ENCODE measurements around the gene HSDL2. TPM values are rescaled to one million over a fixed set of nuclear protein-coding genes. Genes with fewer than 3 reads are reported as not detected.
"Not testable (repeated sequence)": the region's sequence is repeated elsewhere in the genome, so short reads cannot be mapped to it uniquely, and the experiment has no call there.

The HSDL2 gene
- total RNA-seq, 1 donor from 2014 or later: 83.8 TPM

GRCh38 chr9:112489876-112490666 is 110.2 kb downstream of the HSDL2 start:
- no peak for ATAC-seq
- DNase-seq (ENCODE audit: low spot score): no peak

- DNase-seq (ENCODE audit: low spot score) (no peak), ATAC-seq (no peak)
Observed at GRCh38 chr9:112493393-112494137, 113.7 kb downstream of the HSDL2 start.

GRCh38 chr9:112494153-112494552 is 114.2 kb downstream of the HSDL2 start:
- DNase-seq (ENCODE audit: low spot score) (no peak), ATAC-seq (no peak)

- DNase-seq (ENCODE audit: low spot score) (no peak), ATAC-seq (peak; percentile 93)
Observed at GRCh38 chr9:112495614-112496013, 115.7 kb downstream of the HSDL2 start.

DNA sequence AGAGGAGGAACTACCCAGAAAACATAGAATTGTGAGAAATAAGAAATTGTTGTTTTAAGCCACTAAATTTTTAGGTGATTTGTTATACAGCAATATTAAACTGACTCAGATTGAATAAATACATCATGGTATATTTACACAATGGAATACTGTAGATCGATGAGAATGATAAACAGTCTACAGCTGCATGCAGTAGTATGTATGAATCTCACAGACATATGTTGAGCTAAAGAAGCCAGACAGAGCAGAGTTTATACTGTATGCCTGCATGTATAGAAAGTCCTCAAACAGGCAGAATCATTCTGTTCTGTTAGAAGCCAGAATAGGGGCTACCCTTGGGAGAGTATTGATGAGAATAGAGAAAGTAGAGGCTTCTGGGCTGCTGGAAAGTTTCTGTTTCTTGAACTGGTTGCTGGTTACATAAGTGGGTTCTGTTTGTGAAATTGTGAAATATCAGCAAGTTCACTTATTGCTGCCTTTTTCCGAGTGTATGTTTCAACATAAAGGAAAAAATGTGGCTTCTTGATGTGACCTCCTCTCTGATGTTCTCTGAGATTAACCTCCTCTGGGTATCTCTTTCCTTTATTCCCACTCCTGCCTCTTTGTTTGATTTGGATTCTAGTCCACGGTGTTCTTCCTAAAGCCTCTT is 116.3 kb downstream of the HSDL2 start:
- no peak for DNase-seq (ENCODE audit: low spot score)
- peak; percentile 63 for ATAC-seq

DNA sequence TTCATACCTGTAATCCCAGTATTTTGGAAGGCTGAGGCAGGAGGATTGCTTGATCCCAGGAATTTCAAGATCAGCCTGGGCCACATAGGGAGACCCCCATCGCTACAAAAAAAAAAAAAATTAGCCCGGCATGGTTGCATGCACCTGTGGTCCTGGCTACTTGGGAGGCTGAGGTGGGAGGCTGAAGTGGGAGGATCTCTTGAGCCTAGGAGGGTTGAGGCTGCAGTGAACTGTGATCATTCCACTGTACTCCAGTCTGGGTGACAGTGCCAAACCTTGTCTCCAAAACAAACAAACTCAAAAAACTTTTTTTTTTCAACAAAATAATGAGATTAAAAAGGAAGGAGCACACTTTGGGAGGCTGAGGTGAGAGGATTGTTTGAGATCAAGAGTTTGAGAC is 120.9 kb downstream of the HSDL2 start:
- ATAC-seq (no peak), DNase-seq (ENCODE audit: low spot score) (no peak)

GRCh38 chr9:112501287-112501686 is 121.4 kb downstream of the HSDL2 start:
- DNase-seq (ENCODE audit: low spot score) (no peak), ATAC-seq (peak; percentile 32)

- ATAC-seq: peak; percentile 59
- no peak for DNase-seq (ENCODE audit: low spot score)
Observed at GRCh38 chr9:112502175-112502946, 122.5 kb downstream of the HSDL2 start.

- ATAC-seq (peak; percentile 69), DNase-seq (ENCODE audit: low spot score) (peak; percentile 63)
Observed at GRCh38 chr9:112503170-112503569, 123.3 kb downstream of the HSDL2 start.

DNA sequence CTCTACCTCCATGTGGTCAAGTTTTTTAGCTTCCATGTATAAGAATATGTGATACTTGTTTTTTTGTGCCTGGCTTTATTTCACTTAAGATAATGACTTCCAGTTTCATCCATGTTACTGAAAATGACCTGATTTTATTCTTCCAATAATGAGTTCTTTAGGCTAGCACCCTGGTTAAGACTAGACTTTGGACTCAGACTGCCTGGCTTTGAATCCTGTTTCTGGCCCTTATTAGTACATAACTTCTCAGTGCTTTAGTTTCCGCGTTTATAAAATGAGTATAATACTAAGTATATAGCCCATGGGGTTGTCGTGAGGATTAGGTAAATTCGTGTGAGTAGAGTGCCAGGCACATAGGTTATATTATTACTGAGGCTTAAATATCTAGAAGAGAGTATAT is 125.2 kb downstream of the HSDL2 start:
- DNase-seq (ENCODE audit: low spot score): no peak
- peak; percentile 66 for ATAC-seq

- no peak for DNase-seq (ENCODE audit: low spot score)
- peak; percentile 64 for ATAC-seq
Observed at GRCh38 chr9:112505607-112506006, 125.7 kb downstream of the HSDL2 start.

DNA sequence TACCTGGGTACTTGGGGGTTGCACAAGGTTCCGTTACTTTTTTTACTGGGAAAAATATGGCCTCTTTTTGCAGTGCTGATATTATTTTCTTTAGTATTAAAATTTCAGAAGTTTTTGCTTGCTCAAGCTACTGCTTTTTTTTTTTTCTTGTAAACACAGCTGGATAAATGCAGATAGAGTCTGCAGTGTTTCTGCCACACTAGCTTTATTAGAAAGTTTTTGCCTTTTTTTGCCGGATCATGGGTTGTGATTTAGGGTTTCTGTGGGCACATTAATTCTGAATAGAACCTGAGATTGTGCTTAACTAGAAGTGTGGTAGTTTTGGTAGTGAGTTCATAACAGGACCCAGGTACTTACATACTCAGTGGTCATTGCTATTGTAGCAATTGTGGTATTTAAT is 126.7 kb downstream of the HSDL2 start:
- DNase-seq (ENCODE audit: low spot score) (no peak), ATAC-seq (no peak)

DNA sequence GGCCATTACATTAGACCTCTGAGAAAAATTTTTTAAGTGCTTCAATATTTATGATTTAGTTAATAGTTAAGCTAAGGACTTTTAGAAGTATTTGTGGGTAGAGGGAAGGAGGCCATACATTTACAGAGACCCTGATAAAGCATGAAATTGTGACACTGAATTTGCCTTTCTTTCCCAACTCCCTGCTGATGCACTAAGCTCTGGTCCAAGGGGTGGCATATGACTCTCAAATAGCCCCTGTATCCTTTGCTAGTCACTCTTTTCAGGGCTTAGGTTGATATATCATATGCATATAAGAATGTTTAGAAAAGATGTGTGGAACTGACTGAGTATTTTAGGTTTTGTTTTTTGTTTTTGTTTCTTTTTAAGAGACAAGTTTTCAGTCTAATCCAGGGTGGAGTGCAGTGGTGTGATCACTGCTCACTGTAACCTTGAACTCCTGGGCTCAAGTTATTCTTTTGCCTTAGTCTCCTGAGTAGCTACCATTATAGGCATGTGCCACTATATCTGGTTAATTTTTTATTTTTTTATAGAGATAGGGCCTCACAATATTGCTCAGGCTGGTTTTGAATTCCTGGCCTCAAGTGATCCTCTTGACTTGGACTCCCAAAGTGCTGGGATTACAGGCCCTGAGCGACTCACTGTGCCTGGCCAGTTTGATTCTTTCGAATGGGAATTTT is 127.2 kb downstream of the HSDL2 start:
- no peak for ATAC-seq

GRCh38 chr9:112508377-112508776 is 128.5 kb downstream of the HSDL2 start:
- DNase-seq (ENCODE audit: low spot score): no peak
- no peak for ATAC-seq

More for the DNA sequence above, 127.2 kb downstream of the HSDL2 start:
- DNase-seq (ENCODE audit: low spot score): no peak

GRCh38 chr9:112512377-112512776 is 132.5 kb downstream of the HSDL2 start:
- ATAC-seq; DNase-seq (ENCODE audit: low spot score): not testable (repeated sequence)

DNA sequence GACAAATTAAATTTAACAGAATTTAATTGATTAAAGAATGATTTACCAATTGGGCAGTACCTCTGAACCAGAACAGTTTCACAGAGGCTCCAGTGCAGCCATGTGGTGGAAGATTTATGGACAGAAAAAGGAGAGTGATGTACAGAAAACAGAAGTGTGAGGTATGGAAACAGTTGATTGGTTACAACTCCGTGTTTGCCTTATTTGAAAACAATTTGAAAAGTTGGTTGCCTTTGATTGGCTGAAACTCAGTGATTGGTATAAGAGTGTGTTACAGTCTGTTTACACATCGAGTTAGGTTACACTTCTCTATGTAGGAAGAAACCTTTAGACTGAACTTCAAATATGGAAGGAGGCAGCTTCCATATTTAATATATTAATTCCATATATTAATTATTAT is 136.9 kb downstream of the HSDL2 start:
- DNase-seq (ENCODE audit: low spot score) (no peak), ATAC-seq (no peak)

- no peak for DNase-seq (ENCODE audit: low spot score)
- no peak for ATAC-seq
Observed at GRCh38 chr9:112520069-112520468, 140.2 kb downstream of the HSDL2 start.

GRCh38 chr9:112520656-112521055 is 140.7 kb downstream of the HSDL2 start:
- no peak for DNase-seq (ENCODE audit: low spot score)
- ATAC-seq: no peak
